ENCODE data around the gene CFAP70. TPM values are rescaled to one million over a fixed set of nuclear protein-coding genes. Genes with fewer than 3 reads are reported as not detected.

Gene CFAP70
- total RNA-seq, 1 donor from 2014 or later, result 1.2 TPM

- peaks cover 1% of the 10 kb centered on the region for H3K36me3 ChIP-seq (ENCODE audit: control insufficient read depth, insufficient read depth, low read length)
- no peaks in the 10 kb centered on the region for H3K27me3 ChIP-seq (ENCODE audit: control insufficient read depth, insufficient read depth, low read length)
- no peak for DNase-seq (ENCODE audit: low read depth)
- TF ChIP-seq CTCF (IDR thresholded peaks at IDR 0.05; ENCODE audit: insufficient read depth, low read length, poor library complexity, severe bottlenecking), result no peak
- H3K4me3 ChIP-seq (ENCODE audit: low read depth, low read length), result no peak overlapping the region
Observed at GRCh38 chr10:73364964-73365363, 6.3 kb upstream of the CFAP70 start.

DNA sequence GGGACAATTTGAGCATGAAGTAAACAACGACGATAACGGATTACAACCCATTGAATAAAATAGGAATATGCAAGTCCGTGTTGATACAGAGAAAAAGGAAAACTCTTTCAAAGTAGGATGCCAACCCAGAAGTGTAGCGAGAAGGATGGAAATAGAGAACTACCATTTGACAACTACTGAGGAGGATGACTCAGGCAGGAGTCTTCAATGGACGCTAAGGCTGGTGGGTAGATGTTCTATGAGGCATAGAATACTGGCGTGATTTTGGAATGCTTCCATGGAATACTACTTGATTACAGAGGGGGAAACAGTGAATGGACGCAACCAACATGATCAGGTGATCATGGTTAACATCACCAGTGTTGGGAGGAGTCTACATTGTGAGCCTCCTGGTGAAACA, 828 bp upstream of the CFAP70 start:
- no peaks in the 10 kb centered on the region for H3K27me3 ChIP-seq (ENCODE audit: control insufficient read depth, insufficient read depth, low read length)
- no peak overlapping the region for H3K4me3 ChIP-seq (ENCODE audit: low read depth, low read length)
- DNase-seq (ENCODE audit: low read depth), result no peak
- TF ChIP-seq CTCF (IDR thresholded peaks at IDR 0.05; ENCODE audit: insufficient read depth, low read length, poor library complexity, severe bottlenecking), result no peak
- H3K36me3 ChIP-seq (ENCODE audit: control insufficient read depth, insufficient read depth, low read length), result no peaks in the 10 kb centered on the region

DNA sequence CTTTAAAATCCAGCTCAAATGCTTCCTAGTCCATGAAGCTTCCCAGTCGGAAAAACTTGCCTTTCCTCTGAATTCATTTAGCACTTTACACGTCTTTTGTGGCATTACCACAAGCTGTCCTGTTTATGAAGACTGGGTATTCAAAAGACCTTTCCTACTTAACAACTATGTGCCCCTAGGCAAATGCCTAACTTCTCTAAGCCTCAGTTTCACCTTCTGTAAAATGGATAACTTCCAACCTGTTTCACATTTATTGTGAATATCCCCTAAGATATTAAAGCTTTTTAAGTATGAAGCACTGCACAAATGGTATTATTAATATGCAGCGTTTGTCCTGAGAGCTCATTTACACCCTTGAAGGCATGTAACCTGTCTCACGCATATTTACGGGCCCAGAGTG, 843 bp downstream of the CFAP70 start:
- DNase-seq (ENCODE audit: low read depth), result no peak
- peak overlapping the region; percentile 65 for H3K4me3 ChIP-seq (ENCODE audit: low read depth, low read length)
- H3K27me3 ChIP-seq (ENCODE audit: control insufficient read depth, insufficient read depth, low read length), result no peaks in the 10 kb centered on the region
- TF ChIP-seq CTCF (IDR thresholded peaks at IDR 0.05; ENCODE audit: insufficient read depth, low read length, poor library complexity, severe bottlenecking), result no peak
- H3K36me3 ChIP-seq (ENCODE audit: control insufficient read depth, insufficient read depth, low read length), result no peaks in the 10 kb centered on the region

- TF ChIP-seq CTCF (IDR thresholded peaks at IDR 0.05; ENCODE audit: insufficient read depth, low read length, poor library complexity, severe bottlenecking), result no peak
- no peak overlapping the region for H3K4me3 ChIP-seq (ENCODE audit: low read depth, low read length)
- no peak for DNase-seq (ENCODE audit: low read depth)
- H3K36me3 ChIP-seq (ENCODE audit: control insufficient read depth, insufficient read depth, low read length), result no peaks in the 10 kb centered on the region
- H3K27me3 ChIP-seq (ENCODE audit: control insufficient read depth, insufficient read depth, low read length), result no peaks in the 10 kb centered on the region
Observed at GRCh38 chr10:73357166-73357565, 1.5 kb downstream of the CFAP70 start.

- H3K36me3 ChIP-seq (ENCODE audit: control insufficient read depth, insufficient read depth, low read length), result no peaks in the 10 kb centered on the region
- DNase-seq (ENCODE audit: low read depth), result no peak
- H3K4me3 ChIP-seq (ENCODE audit: low read depth, low read length), result no peak overlapping the region
- no peak for TF ChIP-seq CTCF (IDR thresholded peaks at IDR 0.05; ENCODE audit: insufficient read depth, low read length, poor library complexity, severe bottlenecking)
- H3K27me3 ChIP-seq (ENCODE audit: control insufficient read depth, insufficient read depth, low read length), result no peaks in the 10 kb centered on the region
Observed at GRCh38 chr10:73344269-73344668, 14.4 kb downstream of the CFAP70 start.

GRCh38 chr10:73340121-73340520, 18.5 kb downstream of the CFAP70 start:
- no peak for DNase-seq (ENCODE audit: low read depth)
- no peak for TF ChIP-seq CTCF (IDR thresholded peaks at IDR 0.05; ENCODE audit: insufficient read depth, low read length, poor library complexity, severe bottlenecking)
- Histone ChIP-seq H3K4me3 (ENCODE audit: low read depth, low read length) (no peak overlapping the region), H3K36me3 (ENCODE audit: control insufficient read depth, insufficient read depth, low read length) (no peaks in the 10 kb centered on the region), H3K27me3 (ENCODE audit: control insufficient read depth, insufficient read depth, low read length) (no peaks in the 10 kb centered on the region)

All from kidney epithelial cell (primary cell).